DMS 273 (cell line): Measurements from ENCODE around the gene MOK.
A peak's percentile ranks its signal among the peaks of the same experiment; 100 is the strongest.
"Not testable (repeated sequence)": the region's sequence is repeated elsewhere in the genome, so short reads cannot be mapped to it uniquely, and the experiment has no call there.

Source experiments
- DNase-seq: peaks from one replicate; lab custom pipeline; 2025; ENCODE audit not compliant: unreplicated experiment; lab: John Stamatoyannopoulos, UW

The MOK gene, protein sequence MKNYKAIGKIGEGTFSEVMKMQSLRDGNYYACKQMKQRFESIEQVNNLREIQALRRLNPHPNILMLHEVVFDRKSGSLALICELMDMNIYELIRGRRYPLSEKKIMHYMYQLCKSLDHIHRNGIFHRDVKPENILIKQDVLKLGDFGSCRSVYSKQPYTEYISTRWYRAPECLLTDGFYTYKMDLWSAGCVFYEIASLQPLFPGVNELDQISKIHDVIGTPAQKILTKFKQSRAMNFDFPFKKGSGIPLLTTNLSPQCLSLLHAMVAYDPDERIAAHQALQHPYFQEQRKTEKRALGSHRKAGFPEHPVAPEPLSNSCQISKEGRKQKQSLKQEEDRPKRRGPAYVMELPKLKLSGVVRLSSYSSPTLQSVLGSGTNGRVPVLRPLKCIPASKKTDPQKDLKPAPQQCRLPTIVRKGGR

DNA sequence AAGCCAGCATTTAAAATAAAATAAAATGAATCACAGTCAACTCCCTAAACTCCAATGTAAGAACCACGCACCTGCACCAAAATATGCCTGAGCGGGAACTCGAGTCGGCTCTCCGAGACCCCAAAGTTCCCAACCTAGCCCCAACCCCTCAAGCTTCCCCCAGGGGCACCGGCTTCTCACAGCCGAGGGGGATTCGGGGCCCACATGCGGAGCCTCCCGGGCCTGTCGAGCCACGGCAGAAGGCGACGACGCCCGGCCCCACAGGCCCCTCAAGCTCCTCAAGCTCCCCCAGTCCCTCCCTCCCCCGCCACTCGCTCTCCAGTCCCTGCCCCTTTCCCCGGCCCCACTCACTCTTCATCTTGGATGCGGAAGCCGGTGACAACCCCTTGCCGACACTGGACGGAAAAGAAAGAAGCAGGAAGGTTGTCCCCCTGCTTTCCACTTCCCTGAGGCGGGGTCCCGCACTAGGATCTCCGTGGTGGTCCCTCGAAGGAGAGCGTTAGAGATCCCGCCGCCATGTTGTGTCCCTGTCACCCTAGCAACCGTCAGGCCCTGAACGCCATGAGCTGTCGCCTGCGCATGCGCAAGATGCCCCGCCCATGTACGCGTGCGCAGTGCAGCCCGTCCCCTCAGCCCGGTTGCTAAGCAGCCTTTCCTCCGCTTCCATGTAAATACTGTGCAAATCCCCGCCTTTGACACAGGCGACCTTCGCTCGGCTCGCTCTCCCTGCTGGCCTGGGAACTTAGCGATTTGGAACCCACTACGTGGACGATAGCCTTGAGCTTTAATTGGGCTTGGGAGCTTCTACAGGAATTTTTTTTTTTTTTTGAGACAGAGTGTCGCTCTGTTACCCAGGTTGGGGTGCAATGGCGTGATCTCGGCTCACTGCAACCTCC is at the start of gene MOK:
TSS of gene MOK (minus strand) at position 554 of the 896 bp plus-strand sequence. CDS start at position 358, 196 bp downstream.
- DNase-seq: peak; percentile 98

DNA sequence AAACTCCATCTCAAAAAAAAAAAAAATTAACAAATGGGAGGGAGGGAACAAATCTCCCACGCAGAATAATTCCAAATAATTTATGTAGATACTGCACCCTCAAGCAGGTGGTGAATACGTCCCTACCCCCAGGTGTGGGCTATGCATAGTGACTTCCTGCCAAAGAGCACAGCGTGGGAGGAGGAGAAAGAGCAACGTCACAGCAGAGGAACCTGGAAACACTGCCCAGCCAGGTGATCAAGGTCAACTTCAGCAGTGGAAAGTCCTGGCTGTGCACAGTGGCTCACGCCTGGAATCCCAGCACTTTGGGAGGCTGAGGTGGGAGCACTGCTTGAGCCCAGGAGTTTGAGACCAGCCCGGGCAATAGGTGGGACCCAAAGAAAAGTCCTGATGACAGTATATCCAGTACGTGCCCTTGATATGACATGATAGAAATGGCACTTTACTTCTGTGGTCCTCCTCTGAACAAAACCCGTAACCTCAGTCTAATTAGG is 48.2 kb upstream of the MOK start:
- no peak for DNase-seq

DNA sequence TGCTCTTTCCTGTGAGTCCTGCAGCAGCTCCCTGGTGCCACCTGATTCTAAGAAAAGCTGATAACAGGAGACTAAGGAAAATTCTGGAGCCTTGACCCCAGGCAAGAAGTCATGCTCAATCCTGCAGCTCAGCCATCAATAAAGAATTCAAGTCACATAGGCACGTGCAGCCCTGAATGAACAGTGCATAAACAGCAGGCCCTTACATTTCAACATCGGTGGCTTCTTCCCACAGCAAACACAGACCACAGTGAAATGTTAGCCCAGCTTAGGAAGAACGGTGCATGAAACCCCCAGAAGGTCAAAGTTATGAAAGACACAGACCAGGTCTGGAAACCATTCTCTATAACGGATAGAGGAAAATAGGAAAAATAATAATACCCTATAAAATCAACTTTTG is 47.2 kb upstream of the MOK start:
- DNase-seq: no peak

DNA sequence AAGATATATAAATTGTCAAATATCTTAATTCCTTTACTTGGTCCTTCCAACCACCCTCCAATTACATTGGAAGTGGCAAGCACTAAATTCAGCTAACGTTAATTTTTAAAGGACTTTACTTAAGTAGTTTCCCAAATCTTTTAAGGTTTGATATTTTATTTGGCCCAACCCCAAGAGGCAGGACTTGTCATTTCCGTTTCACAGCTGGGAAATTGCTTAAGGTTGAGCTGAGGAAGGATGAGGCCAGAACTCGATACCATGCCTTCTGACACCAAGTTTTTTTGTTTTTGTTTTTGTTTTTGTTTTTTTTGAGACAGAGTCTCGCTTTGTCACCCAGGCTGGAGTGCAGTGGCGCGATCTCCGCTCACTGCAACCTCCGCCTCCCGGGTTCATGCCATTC is 46.6 kb upstream of the MOK start:
- DNase-seq: not testable (repeated sequence)

DNA sequence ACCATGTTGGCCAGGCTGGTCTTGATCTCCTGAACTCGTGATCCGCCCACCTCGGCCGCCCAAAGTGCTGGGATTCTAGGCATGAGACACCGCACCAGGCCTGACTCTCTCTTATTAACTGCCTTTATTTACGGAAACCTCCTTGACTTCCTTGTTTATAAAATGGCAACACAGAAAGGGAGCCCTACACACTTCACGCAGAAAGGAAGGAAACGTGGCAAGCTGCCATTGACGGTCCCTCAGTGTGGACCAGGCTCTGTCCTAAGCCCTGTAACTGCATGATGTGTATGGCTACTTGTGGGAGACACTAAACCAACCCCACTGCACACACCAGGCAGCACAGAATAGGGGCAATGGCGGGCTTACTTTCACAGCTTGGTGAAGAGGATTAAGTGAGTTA is 46.1 kb upstream of the MOK start:
- DNase-seq: no peak

DNA sequence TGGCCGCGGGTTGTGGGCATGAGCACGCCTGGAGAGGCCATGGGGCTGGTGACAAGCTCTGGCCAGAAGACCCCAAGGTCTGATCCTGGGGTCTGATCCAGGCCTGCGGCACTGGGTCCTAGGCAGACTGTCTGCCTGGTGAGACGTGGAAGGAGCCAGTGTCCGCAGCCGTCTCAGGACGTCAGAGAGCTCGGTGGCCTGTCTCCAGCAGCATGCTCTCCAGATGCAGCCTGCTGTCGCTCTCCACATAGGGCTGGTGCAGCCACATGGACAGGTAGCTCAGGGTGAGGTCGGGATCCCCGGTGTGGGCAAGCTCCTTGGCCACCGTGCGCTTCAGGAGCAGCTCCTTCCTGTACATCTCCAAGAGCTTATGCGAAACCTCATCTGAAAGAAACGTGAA is 43.4 kb upstream of the MOK start:
- no peak for DNase-seq

DNA sequence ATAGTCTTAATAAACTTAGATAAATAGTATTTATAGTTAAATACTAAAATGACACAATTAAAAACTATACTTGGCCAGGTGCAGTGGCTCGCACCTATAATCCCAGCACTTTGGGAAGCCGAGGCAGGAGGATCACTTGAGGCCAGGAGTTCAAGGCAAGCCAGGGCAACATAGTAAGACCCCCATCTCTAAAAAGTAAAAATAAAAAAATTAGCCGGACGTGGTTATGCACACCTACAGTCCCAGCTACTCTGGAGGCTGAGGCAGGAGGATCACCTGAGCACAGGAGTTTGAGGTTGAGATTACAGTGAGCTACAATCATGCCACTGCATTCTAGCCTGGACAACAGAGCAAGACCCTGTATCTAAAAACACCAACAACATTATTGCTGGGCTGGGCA is 41.7 kb upstream of the MOK start:
- DNase-seq: no peak

DNA sequence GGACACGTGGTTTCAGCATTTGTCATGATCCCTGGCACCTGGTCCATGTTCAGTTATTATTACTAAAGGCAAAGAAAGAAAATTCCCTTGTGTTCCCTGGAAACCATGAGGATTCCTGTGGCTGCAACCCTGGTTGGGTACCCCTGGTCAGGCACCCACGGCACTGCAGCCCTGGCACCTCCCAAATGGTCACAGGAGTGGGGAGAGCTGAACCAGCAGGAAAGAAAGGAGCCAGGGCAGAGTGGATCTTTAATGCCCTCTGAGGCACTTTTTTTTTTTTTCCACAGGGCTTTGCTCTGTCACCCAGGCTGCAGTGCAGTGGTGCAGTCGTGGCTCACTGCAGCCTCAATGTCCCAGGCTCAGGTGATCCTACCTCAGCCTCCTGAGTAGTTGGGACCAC is 40.3 kb upstream of the MOK start:
- no peak for DNase-seq

DNA sequence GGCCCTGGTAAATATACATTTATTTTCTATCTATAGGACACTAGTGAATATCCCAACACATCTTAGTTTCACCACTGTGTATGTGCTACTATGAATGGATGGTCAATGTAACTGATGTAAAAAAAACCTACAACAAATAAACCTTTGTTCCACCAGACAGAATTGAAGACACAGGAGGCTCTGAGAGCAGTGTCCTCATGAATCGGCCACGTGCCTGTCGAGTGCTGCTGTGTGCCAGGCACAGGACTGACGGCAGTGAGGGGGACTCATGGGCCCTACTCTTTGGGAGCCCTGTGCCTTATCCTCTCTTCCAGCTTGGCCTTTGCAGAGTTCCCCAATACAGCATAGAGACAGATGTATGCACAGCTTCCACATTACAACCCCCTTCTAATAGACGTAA is 39.5 kb upstream of the MOK start:
- no peak for DNase-seq

DNA sequence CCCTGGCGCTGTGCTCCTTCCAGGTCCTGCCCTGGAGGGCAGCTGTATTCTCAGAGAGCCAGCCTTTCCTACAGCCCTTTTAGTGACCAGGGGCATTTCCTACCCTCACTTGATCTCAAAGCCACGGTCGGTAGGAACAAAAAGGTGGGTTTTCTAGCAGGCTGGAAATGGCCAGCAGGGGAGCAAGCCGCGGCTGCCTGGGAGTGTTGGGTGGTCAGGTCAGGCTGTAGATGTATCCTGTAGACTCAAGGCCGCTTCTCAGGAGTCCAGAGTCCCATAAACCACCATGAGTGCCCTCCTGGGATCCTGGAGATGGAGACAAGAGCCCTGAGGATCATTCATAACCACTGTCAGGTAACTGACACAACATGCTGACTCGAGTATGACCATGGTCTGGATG is 39.1 kb upstream of the MOK start:
- DNase-seq: no peak

DNA sequence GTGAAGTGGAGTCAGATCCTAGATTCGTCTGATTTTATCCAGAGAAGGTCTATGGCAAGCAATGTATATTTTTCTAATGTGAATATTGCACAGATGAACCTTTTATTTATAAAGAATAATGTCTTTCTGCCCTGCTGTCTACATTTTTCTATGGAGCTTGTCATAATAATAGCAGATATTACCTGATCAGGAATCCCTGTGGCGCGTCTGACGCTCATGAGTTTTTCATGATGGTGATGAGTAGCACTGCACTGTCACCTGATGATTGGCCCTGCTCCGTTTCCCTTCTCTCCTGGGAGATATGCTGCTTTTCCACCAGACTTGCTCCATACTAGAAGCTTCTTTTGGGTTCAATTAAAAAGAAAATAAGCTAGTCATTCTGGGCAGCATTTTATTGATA is 37.3 kb upstream of the MOK start:
- no peak for DNase-seq

DNA sequence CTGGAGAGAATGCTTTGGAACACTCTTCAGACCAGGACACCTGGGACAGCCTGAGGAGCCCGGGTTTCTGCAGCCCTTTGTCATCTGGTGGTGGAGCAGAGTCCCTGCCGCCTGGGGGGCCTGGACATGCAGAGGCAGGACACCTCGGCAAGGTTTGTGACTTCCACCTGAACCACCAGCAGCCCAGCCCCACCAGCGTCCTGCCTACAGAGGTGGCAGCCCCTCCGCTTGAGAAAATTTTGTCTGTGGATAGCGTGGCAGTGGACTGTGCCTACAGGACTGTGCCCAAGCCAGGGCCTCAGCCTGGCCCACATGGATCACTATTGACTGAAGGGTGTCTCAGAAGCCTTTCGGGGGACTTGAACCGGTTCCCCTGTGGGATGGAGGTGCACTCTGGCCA is 36.6 kb upstream of the MOK start:
- DNase-seq: no peak

DNA sequence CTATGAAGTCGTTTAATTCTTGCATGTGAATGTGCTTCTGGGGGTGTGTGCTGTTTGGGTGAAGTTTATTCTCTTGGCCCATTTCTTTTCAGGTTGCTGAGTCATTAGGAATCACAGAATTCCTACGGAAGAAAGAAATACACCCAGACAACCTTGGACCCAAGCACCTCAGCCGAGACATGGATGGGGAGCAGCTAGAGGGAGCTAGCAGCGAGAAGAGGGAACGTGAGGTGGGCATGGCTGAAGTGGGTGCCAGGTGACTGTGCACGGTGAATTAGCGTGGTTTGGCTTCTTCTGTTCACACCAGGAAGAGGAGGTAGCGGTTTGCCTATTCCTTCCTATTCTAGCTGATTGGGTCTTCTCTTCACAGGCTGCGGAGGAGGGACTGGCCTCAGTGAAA is 33.8 kb upstream of the MOK start:
- DNase-seq: no peak

DNA sequence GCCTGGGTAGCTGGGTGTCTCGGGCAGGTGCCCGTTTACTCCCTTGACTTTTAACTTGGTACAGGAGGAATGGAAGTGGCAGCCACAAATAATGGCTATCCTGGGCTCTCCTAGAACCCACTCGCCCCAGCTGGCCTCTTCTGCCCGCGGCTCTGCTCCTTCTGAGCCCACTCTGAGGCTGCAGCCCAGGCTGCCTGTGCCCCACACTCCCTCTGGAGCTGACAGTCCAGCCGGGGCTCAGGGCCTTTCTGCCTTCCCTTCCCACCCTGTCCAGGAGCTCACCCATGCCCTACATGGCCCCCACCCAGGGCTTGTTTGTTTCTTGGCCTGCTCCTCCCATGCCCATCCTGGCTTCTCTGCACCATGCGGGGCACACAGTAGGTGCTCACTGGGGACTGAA is 30.2 kb upstream of the MOK start:
- no peak for DNase-seq

DNA sequence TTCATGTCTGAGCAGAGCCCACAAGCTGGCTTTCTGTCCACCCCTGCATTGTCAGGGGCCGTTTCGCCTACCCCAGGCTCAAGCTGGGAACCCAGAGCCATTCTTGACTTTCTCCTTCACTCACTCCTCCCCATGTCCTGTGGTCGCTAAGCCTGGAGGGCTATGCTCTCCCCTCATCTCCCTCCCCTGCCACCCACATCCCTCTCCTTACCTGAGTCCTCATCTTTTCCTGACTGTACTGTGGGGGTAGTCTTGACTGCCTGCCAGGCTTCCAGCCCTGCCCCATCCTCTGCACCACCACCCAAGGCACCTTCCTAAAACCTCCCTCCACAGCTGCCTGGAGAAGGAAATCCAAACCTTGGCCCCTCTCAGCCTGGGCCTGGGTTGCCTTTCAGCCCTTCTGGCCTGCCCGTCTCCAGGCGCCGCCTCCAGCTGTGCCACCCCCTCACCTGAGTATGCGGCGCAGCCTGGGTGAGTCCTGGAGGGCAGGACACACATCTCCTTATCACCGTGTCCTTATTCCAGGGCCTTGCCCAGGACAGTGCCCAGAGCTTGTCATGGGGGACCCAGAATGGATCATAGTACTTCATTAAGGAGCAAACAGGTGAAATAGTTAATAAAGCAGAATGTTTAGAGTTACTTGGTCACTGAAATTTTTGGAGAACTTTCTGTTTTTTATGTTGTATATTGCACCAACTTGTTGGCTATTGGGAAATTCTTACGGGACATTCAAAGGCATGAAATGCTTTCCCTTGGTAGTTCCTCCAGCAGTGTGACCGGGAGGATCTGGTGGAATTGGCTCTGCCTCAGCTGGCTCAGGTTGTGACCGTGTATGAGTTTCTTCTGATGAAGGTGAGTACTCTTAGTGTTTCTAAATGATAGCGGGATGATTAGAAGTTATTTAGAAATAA is 29.1 kb upstream of the MOK start:
- DNase-seq: no peak

DNA sequence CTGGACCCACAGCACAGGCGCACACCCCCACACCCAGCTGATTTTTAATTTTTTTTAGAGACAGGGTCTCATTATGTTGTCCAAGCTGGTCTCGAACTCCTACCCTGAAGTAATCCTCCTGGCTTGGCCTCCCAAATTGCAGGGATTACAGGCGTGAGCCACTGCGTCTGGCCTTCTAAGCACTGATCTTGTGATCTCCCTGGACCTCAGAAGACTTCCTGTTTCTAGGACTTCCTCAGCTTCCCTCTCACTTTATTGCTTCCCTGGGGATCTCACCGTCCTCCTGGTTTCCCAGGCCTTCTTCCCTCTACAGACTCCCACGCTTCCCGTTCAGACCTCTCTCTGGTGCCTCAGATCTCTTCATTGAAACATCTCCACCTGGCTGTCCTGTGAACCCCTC is 28.4 kb upstream of the MOK start:
- DNase-seq: no peak

DNA sequence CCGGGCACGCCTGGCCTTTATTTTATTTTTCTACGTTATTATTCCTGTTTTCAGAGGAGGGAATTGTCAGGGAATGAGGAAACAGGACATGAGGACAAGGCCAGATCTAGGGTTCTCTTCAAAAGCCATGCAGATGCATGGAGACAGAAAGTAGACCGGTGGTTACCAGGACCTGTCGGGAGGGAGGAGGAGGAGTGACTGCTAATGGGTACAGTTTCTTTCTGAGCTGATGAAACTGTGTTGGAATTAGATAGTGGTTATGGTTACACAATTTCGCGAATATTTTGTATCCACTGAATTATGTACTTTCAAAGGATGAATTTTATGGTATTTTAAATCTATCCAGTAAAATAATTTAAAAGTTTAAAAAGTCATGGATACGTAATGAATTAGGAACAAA is 25.8 kb upstream of the MOK start:
- no peak for DNase-seq

DNA sequence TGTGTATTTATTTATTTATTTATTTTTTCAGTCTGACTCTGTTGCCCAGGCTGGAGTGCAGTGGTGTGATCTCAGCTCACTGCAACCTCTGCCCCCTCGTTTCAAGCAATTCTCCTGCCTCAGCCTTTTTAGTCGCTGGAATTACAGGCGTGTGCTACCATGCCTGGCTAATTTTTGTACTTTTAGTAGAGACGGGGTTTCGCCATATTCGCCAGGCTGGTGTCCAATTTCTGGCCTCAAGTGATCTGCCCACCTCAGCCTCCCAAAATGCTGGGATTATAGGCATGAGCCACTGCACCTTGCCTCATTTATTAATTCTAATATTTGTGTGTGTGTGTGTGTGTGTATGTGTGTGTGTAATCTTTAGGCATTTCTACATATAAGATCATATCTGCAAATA is 24.4 kb upstream of the MOK start:
- not testable (repeated sequence) for DNase-seq

DNA sequence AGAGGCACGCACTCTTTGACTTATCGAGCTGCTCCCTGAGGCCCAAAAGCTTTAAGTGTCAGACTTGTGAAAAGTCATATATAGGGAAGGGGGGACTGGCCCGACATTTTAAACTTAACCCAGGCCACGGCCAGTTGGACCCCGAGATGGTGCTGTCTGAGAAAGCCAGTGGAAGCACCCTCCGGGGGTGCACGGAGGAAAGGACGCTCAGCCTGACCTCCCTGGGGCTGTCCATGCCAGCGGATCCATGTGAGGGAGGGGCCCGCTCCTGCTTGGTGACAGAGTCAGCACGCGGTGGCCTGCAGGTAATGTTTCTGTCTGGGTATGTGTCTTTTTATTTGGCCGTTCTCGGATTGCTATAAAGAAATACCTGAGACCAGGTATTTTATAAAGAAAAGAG is 21.6 kb upstream of the MOK start:
- no peak for DNase-seq

DNA sequence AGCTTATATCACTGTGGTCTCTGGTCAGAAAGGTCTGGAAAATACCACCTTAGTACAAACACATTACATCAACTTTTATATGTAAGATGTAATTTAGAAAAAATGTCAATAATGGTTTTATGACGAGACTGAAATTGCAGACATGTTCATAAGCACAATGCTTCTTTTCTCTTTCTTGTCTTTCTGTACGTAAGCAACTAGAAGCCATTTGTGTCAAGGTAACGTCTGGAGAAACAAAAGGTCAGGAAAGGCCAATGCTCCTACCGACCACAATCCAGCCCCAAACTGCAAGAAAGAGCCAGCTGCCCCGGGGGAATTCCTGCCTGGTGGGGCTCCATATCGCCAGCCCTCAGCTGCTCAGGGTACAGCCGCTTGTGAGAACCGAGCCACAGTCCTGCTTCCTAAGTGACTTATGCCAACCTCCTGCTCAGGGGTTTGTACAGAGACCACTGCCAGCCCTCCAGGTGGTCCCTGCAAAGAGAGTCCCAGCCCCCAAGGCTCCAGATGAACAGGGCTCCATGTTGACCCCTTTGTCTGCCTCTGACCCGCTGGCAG is 20.9 kb upstream of the MOK start:
- DNase-seq: no peak

DNA sequence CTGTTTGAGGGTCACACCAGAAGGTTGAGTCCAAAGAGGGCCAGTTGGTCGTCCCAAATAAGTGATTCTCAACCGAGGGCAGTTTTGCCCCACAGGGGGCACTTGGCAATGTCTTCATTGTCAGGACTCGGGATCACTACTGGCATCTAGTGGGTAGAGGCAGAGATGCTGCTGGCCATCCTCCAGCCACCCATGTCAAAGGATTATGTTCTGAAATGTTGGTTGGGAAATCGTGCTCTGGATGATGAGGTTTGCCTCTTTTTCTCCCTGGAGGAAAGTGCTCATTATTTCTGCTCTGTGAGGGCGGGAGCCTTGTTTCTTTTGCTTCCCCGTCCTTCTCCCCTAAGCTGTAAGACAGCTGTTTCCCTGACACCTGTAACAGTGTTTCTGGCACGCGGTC is 18.1 kb upstream of the MOK start:
- peak; percentile 89 for DNase-seq
